Mucosa of descending colon (tissue), 3 donors: ENCODE data around the gene DNAH2. TPM values are rescaled to one million over a fixed set of nuclear protein-coding genes. Genes with fewer than 3 reads are reported as not detected.

Experiments
- ATAC-seq: fragments of 200-7000 bp; cut with Tn5 transposase; one replicate; pipeline ENCODE4 v1.9.1; 2020; ENCODE audit warnings: mild to moderate bottlenecking, moderate library complexity
- DNase-seq, 3 donors: peaks; one replicate each; pipeline ENCODE4 v3.0.0-alpha.2; 2020
- H3K36me3 ChIP-seq: fragments of 200-600 bp; one replicate; pipeline ENCODE4 v1.8.0; 2021; ENCODE audit warnings: low read depth, mild to moderate bottlenecking
- H3K4me1 ChIP-seq: fragments of 200-600 bp; one replicate; pipeline ENCODE4 v1.8.0; 2021; ENCODE audit warnings: low read depth, mild to moderate bottlenecking
- H3K4me3 ChIP-seq: fragments of 200-600 bp; one replicate; pipeline ENCODE4 v1.8.0; 2021; ENCODE audit warnings: mild to moderate bottlenecking
- H3K9me3 ChIP-seq: fragments of 200-600 bp; one replicate; pipeline ENCODE4 v1.8.0; 2021; ENCODE audit warnings: mild to moderate bottlenecking
- CTCF ChIP-seq: fragments of 200-600 bp; IDR thresholded peaks from one replicate; pipeline ENCODE4 v1.8.0; 2022; ENCODE audit warnings: antibody characterized with exemption, mild to moderate bottlenecking
- intact Hi-C, 2 donors: fragments of 100-400 bp; cut with DNase I in 1 of 2; cut with micrococcal nuclease in 1 of 2; formaldehyde crosslinking; loops; one replicate each; pipeline versions ENCODE4 v1.11.0 to v1.11.1; 2022; cut with DNase I, micrococcal nuclease
- total RNA-seq, 3 donors: library from RNA; stranded (reverse); fragmentation: NEBNext Ultra II Directional in 2 of 3; extraction: Animal tissue kit (Norgen Biotek cat#: 25700) in 2 of 3; gene quantifications; one replicate each; pipeline versions ENCODE4 v1.2.1 to v1.2.4, GENCODE V29; 2021 to 2023
- donor health status: DM: no; HTN: no; CAD: no; lungs with moderate emphysema.
- donor health status: DM: no; HTN: no; CAD: no.
- donor health status: DM: no; HTN: yes; CAD: no.

The DNAH2 gene
- total RNA-seq, 3 donors from 2014 or later, result 0.19 to 0.70 (median 0.29) TPM

- Histone ChIP-seq H3K9me3 (no peaks in the 10 kb centered on the region), H3K36me3 (no peaks in the 10 kb centered on the region), H3K4me1 (no peaks in the 10 kb centered on the region), H3K4me3 (no peak overlapping the region)
- TF ChIP-seq CTCF, result no peak
- intact Hi-C loops, result no loop called here
- DNase-seq (no peak), ATAC-seq (no peak)
These were observed 102.7 kb downstream of the DNAH2 start for GRCh38 chr17:7820231-7820630.

GRCh38 chr17:7822126-7822525, 104.6 kb downstream of the DNAH2 start:
- intact Hi-C loops, result no loop called here
- Histone ChIP-seq H3K9me3 (no peaks in the 10 kb centered on the region), H3K4me1 (no peaks in the 10 kb centered on the region), H3K36me3 (no peaks in the 10 kb centered on the region), H3K4me3 (no peak overlapping the region)
- ATAC-seq, result no peak
- no peak for DNase-seq
- no peak for TF ChIP-seq CTCF

GRCh38 chr17:7823581-7824001, 106.0 kb downstream of the DNAH2 start:
- intact Hi-C loops, result no loop called here

GRCh38 chr17:7824021-7824924, 106.7 kb downstream of the DNAH2 start:
- ATAC-seq, result no peak
- TF ChIP-seq CTCF, result no peak

More at GRCh38 chr17:7823581-7824001, 106.0 kb downstream of the DNAH2 start:
- Histone ChIP-seq H3K4me1 (no peaks in the 10 kb centered on the region), H3K9me3 (no peaks in the 10 kb centered on the region), H3K4me3 (no peak overlapping the region), H3K36me3 (no peaks in the 10 kb centered on the region)
- ATAC-seq (no peak), DNase-seq (no peak)
- no peak for TF ChIP-seq CTCF

GRCh38 chr17:7825206-7825990, 107.9 kb downstream of the DNAH2 start:
- Histone ChIP-seq H3K36me3 (no peaks in the 10 kb centered on the region), H3K4me3 (no peak overlapping the region), H3K9me3 (no peaks in the 10 kb centered on the region), H3K4me1 (no peaks in the 10 kb centered on the region)
- TF ChIP-seq CTCF, result no peak
- no peak for ATAC-seq
- intact Hi-C loops, result no loop called here
- no peak for DNase-seq

More at GRCh38 chr17:7824021-7824924, 106.7 kb downstream of the DNAH2 start:
- Histone ChIP-seq H3K36me3 (no peaks in the 10 kb centered on the region), H3K9me3 (no peaks in the 10 kb centered on the region), H3K4me3 (no peak overlapping the region), H3K4me1 (no peaks in the 10 kb centered on the region)
- DNase-seq, result no peak
- intact Hi-C loops, result no loop called here
